ENCODE data around the gene TMEM158. TPM values are rescaled to one million over a fixed set of nuclear protein-coding genes. Genes with fewer than 3 reads are reported as not detected.
A peak's percentile ranks its signal among the peaks of the same experiment; 100 is the strongest.

The TMEM158 gene
- total and polyA plus RNA-seq, 2 of the 8 experiments (the other 6 are each of a cell fraction or from before 2014, with no cell fraction given) = 6.8 to 30.3 TPM

- no peak overlapping the region for H3K4me3 ChIP-seq (ENCODE audit: extremely low read depth in 1 of 4, insufficient read depth in 2 of 4, low read depth in 3 of 4, low read length in 4 of 4)
- H4K8ac ChIP-seq (ENCODE audit: extremely low read depth, insufficient read depth, low read length) = no peak overlapping the region
- H3K56ac ChIP-seq (replicated peaks; ENCODE audit: insufficient read length, low read depth, low read length) = no peak overlapping the region
- H3K4me1 ChIP-seq (replicated peaks in 1 of 4; ENCODE audit: control insufficient read depth in 3 of 4, insufficient read depth in 4 of 4, low read length in 3 of 4) = peaks cover 0 to 6% (median 4%) of the 10 kb centered on the region in 4 experiments; a peak in 5 of 7 replicates
- H2BK120ac ChIP-seq (replicated peaks; ENCODE audit: low read depth, low read length) = no peak overlapping the region
- H3K14ac ChIP-seq (ENCODE audit: insufficient read length) = no peak overlapping the region
- no peaks in the 10 kb centered on the region for H3K79me2 ChIP-seq (ENCODE audit: control insufficient read depth in 1 of 2, insufficient read depth in 2 of 2, low read length in 2 of 2)
- no peak overlapping the region for H3K23ac ChIP-seq (ENCODE audit: insufficient read length)
- H2BK20ac ChIP-seq (ENCODE audit: low read length) = no peak overlapping the region
- POLR2A ChIA-PET (ENCODE audit: partially characterized antibody) = no interaction called here
- no peak overlapping the region for H3K4me2 ChIP-seq (ENCODE audit: insufficient read depth in 1 of 2, low read depth in 2 of 2, low read length in 2 of 2)
- H4K91ac ChIP-seq (replicated peaks; ENCODE audit: insufficient read length, low read length) = no peak overlapping the region
- H3K9me3 ChIP-seq (ENCODE audit: insufficient read depth in 2 of 2, low read depth in 1 of 2, low read length in 1 of 2) = no peaks in the 10 kb centered on the region
- no peak overlapping the region for H2AK5ac ChIP-seq (ENCODE audit: low read depth, low read length)
- H3K36me3 ChIP-seq (ENCODE audit: control insufficient read depth in 2 of 4, insufficient read depth in 4 of 4, low read length in 3 of 4) = no peaks in the 10 kb centered on the region; a peak in 1 of 8 replicates
- FAIRE-seq (no peak), DNase-seq (ENCODE audit: low read depth in 1 of 2, low spot score in 2 of 2) (no peak)
- no peaks in the 10 kb centered on the region for H4K20me1 ChIP-seq (replicated peaks in 1 of 2; ENCODE audit: control insufficient read depth in 1 of 2, insufficient read depth in 2 of 2, low read length in 2 of 2)
- H3K79me1 ChIP-seq (ENCODE audit: low read depth, low read length) = no peaks in the 10 kb centered on the region
- H2BK12ac ChIP-seq (ENCODE audit: low read depth, low read length) = no peak overlapping the region
- H4K5ac ChIP-seq (ENCODE audit: insufficient read length, low read depth, low read length) = no peak overlapping the region
- no peaks in the 10 kb centered on the region for H3K23me2 ChIP-seq (ENCODE audit: low read depth, low read length)
- H3K27me3 ChIP-seq (replicated peaks in 1 of 4; ENCODE audit: control insufficient read depth in 3 of 4, extremely low read depth in 1 of 4, insufficient read depth in 3 of 4, low read length in 3 of 4) = no peaks in the 10 kb centered on the region; a peak in 3 of 7 replicates
- H3K4ac ChIP-seq (replicated peaks; ENCODE audit: insufficient read length, low read depth, low read length) = no peak overlapping the region
- no peak overlapping the region for H3K27ac ChIP-seq (ENCODE audit: low read depth, low read length)
- H3K9ac ChIP-seq (replicated peaks in 1 of 4; ENCODE audit: extremely low read depth in 1 of 4, low read depth in 3 of 4, low read length in 3 of 4) = no peak overlapping the region
- 0 out of 2 replicates have a peak overlapping the region, but pooled peaks have one; percentile 36 for H2BK15ac ChIP-seq (ENCODE audit: low read length)
- H2BK5ac ChIP-seq (ENCODE audit: low read depth, low read length) = no peak overlapping the region
- H2AFZ ChIP-seq (ENCODE audit: low read length) = no peak overlapping the region
- CTCF ChIA-PET (ENCODE audit: partially characterized antibody) = interaction anchor here (0.8 to 2.7 kb wide), 3 partner anchors 24 to 130 kb away, joined by 3 to 11 read pairs (median 5); no protein-coding TSS in a partner anchor
- no peak overlapping the region for H3K18ac ChIP-seq (ENCODE audit: extremely low read depth, low read length)
- 84% methylated on average over 5 of the region's 5 CpGs; no CpG with 5 or more reads in 1 of the 2 experiments for whole genome bisulfite sequencing, 2 experiments (ENCODE audit: extremely low coverage in 1 of 2, insufficient coverage in 1 of 2, insufficient read length in 1 of 2, insufficient replicate concordance in 2 of 2, low coverage in 1 of 2, low lambda C conversion rate in 2 of 2, missing lambda C conversion rate in 1 of 2)
- no peak for TF ChIP-seq HDAC2 (IDR thresholded peaks at IDR 0.05; ENCODE audit: borderline replicate concordance in 1 of 2, low read depth in 2 of 2, low read length in 2 of 2)
- no peak for TF ChIP-seq POLR2AphosphoS5 (IDR thresholded peaks at IDR 0.05; ENCODE audit: low read depth, low read length)
- TF ChIP-seq CTBP2 (IDR thresholded peaks at IDR 0.05; ENCODE audit: borderline replicate concordance, insufficient read depth, insufficient read length, low read length) = no peak
- no peak for TF ChIP-seq MAX (IDR thresholded peaks at IDR 0.05)
- TF ChIP-seq, protein P1, sequence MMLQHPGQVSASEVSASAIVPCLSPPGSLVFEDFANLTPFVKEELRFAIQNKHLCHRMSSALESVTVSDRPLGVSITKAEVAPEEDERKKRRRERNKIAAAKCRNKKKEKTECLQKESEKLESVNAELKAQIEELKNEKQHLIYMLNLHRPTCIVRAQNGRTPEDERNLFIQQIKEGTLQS (IDR thresholded peaks at IDR 0.05; ENCODE audit: insufficient read depth, low read depth, low read length) = no peak
- TF ChIP-seq NANOG (IDR thresholded peaks at IDR 0.05; ENCODE audit: insufficient read depth, low read depth, low read length, poor library complexity, severe bottlenecking) = no peak
- TF ChIP-seq SUZ12 (IDR thresholded peaks at IDR 0.05; ENCODE audit: low read length) = no peak
- no peak for TF ChIP-seq JUND (IDR thresholded peaks at IDR 0.05; ENCODE audit: low read length)
- TF ChIP-seq RFX5 (IDR thresholded peaks at IDR 0.05; ENCODE audit: borderline replicate concordance, low read depth, low read length) = no peak
- TF ChIP-seq RNF2 (IDR thresholded peaks at IDR 0.05; ENCODE audit: borderline replicate concordance, low read depth, low read length, missing control alignments, poor library complexity, severe bottlenecking) = no peak
- TF ChIP-seq KDM4A (IDR thresholded peaks at IDR 0.05; ENCODE audit: low read depth, low read length, severe bottlenecking) = no peak
- TF ChIP-seq ASH2L (IDR thresholded peaks at IDR 0.05; ENCODE audit: low read length) = no peak
Observed at GRCh38 chr3:45185461-45185860, 40.6 kb downstream of the TMEM158 start.

Data from H1 (cell line).